GM23338 (cell line): ENCODE data around the gene AP5Z1. TPM values are rescaled to one million over a fixed set of nuclear protein-coding genes. Genes with fewer than 3 reads are reported as not detected.

Experiments used
- CREB1 ChIP-seq: fragments of 250-450 bp; sonication (Bioruptor Pico); IDR thresholded peaks from 2 replicates; pipeline ENCODE4 v1.5.0; 2020; ENCODE audit warnings: low read depth, mild to moderate bottlenecking, moderate library complexity
- CTCF ChIP-seq, 2 experiments: fragments of 200-600 bp in 1 of 2; sonication (generic) in 1 of 2; conservative IDR thresholded peaks; 2 replicates each; pipeline versions ENCODE4 v1.5.1 to v1.6.1; 2016 to 2017; ENCODE audit warnings: antibody characterized with exemption in 2 of 2, low read depth in 2 of 2, mild to moderate bottlenecking in 2 of 2, moderate library complexity in 1 of 2
- EZH2phosphoT487 ChIP-seq: fragments of 200-600 bp; sonication (generic); IDR thresholded peaks from one replicate; pipeline ENCODE4 v1.8.1; 2018; ENCODE audit warnings: antibody characterized with exemption; ENCODE audit not compliant: unreplicated experiment
- NANOG ChIP-seq: IDR thresholded peaks from 2 replicates; pipeline ENCODE4 v1.6.1; 2016; ENCODE audit warnings: antibody characterized with exemption, borderline replicate concordance
- REST ChIP-seq: IDR thresholded peaks from one replicate; pipeline ENCODE4 v1.6.1; 2018; ENCODE audit warnings: antibody characterized with exemption; ENCODE audit not compliant: unreplicated experiment
- STAT1 ChIP-seq: IDR thresholded peaks from one replicate; pipeline ENCODE4 v1.6.1; 2016; ENCODE audit warnings: antibody characterized with exemption; ENCODE audit not compliant: unreplicated experiment
- ZNF114 ChIP-seq: fragments of 250-450 bp; sonication (Bioruptor Pico); IDR thresholded peaks from 2 replicates; pipeline ENCODE4 v1.5.0; 2020; ENCODE audit warnings: mild to moderate bottlenecking, moderate library complexity
- ZNF462 ChIP-seq: fragments of 250-450 bp; sonication (Bioruptor Pico); IDR thresholded peaks from 2 replicates; pipeline ENCODE4 v1.5.0; 2020; ENCODE audit warnings: mild to moderate bottlenecking, moderate library complexity
- polyA plus RNA-seq: library from polyadenylated mRNA; unstranded; fragments of >200 nt; fragmentation: Nextera tagmentation; extraction: Ambion mirVana; gene quantifications from 2 replicates; pipeline ENCODE4 v1.2.1, GENCODE V29; 2016
- total RNA-seq: library from RNA; depleted of rRNA; stranded (reverse); fragments of >200 nt; shearing (Covaris generic); gene quantifications from 2 replicates; pipeline ENCODE4 v1.2.3, GENCODE V29; 2014

Gene AP5Z1
- total and polyA plus RNA-seq, 2 experiments from 2014 or later, result 16.3 to 31.2 TPM

GRCh38 chr7:4798706-4799235 is 23.3 kb downstream of the AP5Z1 start (continued):
- no peak for TF ChIP-seq ZNF462 (CRISPR knock-in tag)
- no peak for TF ChIP-seq STAT1
- no peak for TF ChIP-seq NANOG
- no peak for TF ChIP-seq ZNF114 (CRISPR knock-in tag)
- no peak for TF ChIP-seq EZH2phosphoT487
- TF ChIP-seq REST, result no peak
- TF ChIP-seq CTCF (conservative IDR thresholded peaks at IDR 0.05; ENCODE audit: low read depth in 2 of 2), result no peak
- no peak for TF ChIP-seq CREB1 (CRISPR knock-in tag)
